ENCODE measurements around the gene DEXI. TPM values are rescaled to one million over a fixed set of nuclear protein-coding genes. Genes with fewer than 3 reads are reported as not detected.

DEXI gene
- total and polyA plus RNA-seq, 3 experiments from 2014 or later: 31.0 to 58.9 (median 31.6) TPM

GRCh38 chr16:10895053-10895946, 47.0 kb downstream of the DEXI start:
- Mint-ChIP-seq H3K9me3 (no peaks in the 10 kb centered on the region), H3K27me3 (no peaks in the 10 kb centered on the region), H3K4me3 (peak overlapping the region in 1 of 7 donors; percentile 3), H3K4me1 (peaks cover 2 to 14% (median 6%) of the 10 kb centered on the region in 3 donors), H3K36me3 (peaks cover 0 to 3% (median 0%) of the 10 kb centered on the region in 3 donors), H3K27ac (no peak overlapping the region)
- peak in 2 of 5 donors; percentile 33 to 51 for DNase-seq
- H3K4me1 ChIP-seq (ENCODE audit: insufficient read depth, low read length): no peaks in the 10 kb centered on the region
- H3K36me3 ChIP-seq (ENCODE audit: insufficient read depth, low read length): no peaks in the 10 kb centered on the region
- H3K9me3 ChIP-seq (ENCODE audit: low read length): no peaks in the 10 kb centered on the region
- ChIA-PET CTCF (interaction anchor here (1.0 kb wide), 1 partner anchor 18 kb away, joined by 3 read pairs; the partner anchor contains the start of gene CIITA), POLR2A (no interaction called here)
- no peak overlapping the region for H3K27ac ChIP-seq (ENCODE audit: low read depth, low read length)
- no peaks in the 10 kb centered on the region for H3K27me3 ChIP-seq (ENCODE audit: insufficient read depth, low read length, poor library complexity, severe bottlenecking)
- no peak overlapping the region for H3K4me3 ChIP-seq (ENCODE audit: low read length)

GRCh38 chr16:10892782-10893318, 49.4 kb downstream of the DEXI start:
- ChIA-PET CTCF (interaction anchor here (0.9 kb wide), 1 partner anchor 26 kb away, joined by 4 read pairs; no protein-coding TSS in a partner anchor), POLR2A (no interaction called here)
- H3K27ac ChIP-seq (ENCODE audit: low read depth, low read length): no peak overlapping the region
- H3K9me3 ChIP-seq (ENCODE audit: low read length): no peaks in the 10 kb centered on the region
- DNase-seq: no peak
- H3K4me1 ChIP-seq (ENCODE audit: insufficient read depth, low read length): no peaks in the 10 kb centered on the region
- peaks cover 0 to 1% (median 0%) of the 10 kb centered on the region in 3 donors for H3K36me3 Mint-ChIP-seq
- H3K4me1 Mint-ChIP-seq: peaks cover 2 to 14% (median 6%) of the 10 kb centered on the region in 3 donors
- H3K4me3 Mint-ChIP-seq: no peak overlapping the region
- H3K27me3 Mint-ChIP-seq: peaks cover 0 to 3% of the 10 kb centered on the region in 2 donors
- H3K4me3 ChIP-seq (ENCODE audit: low read length): no peak overlapping the region
- no peaks in the 10 kb centered on the region for H3K27me3 ChIP-seq (ENCODE audit: insufficient read depth, low read length, poor library complexity, severe bottlenecking)
- H3K27ac Mint-ChIP-seq: no peak overlapping the region
- H3K9me3 Mint-ChIP-seq: no peaks in the 10 kb centered on the region
- no peaks in the 10 kb centered on the region for H3K36me3 ChIP-seq (ENCODE audit: insufficient read depth, low read length)

GRCh38 chr16:10889855-10890254, 52.4 kb downstream of the DEXI start:
- no peak for DNase-seq
- ChIA-PET POLR2A (no interaction called here), CTCF (interaction anchor here (1.0 kb wide), 1 partner anchor 12 kb away, joined by 4 read pairs; no protein-coding TSS in a partner anchor)
- Histone ChIP-seq H3K4me3 (ENCODE audit: low read length) (no peak overlapping the region), H3K36me3 (ENCODE audit: insufficient read depth, low read length) (no peaks in the 10 kb centered on the region), H3K9me3 (ENCODE audit: low read length) (no peaks in the 10 kb centered on the region), H3K27me3 (ENCODE audit: insufficient read depth, low read length, poor library complexity, severe bottlenecking) (no peaks in the 10 kb centered on the region), H3K4me1 (ENCODE audit: insufficient read depth, low read length) (no peaks in the 10 kb centered on the region), H3K27ac (ENCODE audit: low read depth, low read length) (no peak overlapping the region)
- Mint-ChIP-seq H3K4me3 (no peak overlapping the region), H3K27ac (no peak overlapping the region), H3K36me3 (no peaks in the 10 kb centered on the region), H3K27me3 (peaks cover 0 to 3% of the 10 kb centered on the region in 2 donors), H3K4me1 (peaks cover 7 to 18% (median 15%) of the 10 kb centered on the region in 3 donors), H3K9me3 (no peaks in the 10 kb centered on the region)

- H3K27ac Mint-ChIP-seq: no peak overlapping the region
- peaks cover 7 to 18% (median 18%) of the 10 kb centered on the region in 3 donors for H3K4me1 Mint-ChIP-seq
- H3K27me3 Mint-ChIP-seq: peaks cover 1 to 3% of the 10 kb centered on the region in 2 donors
- no peak overlapping the region for H3K4me3 ChIP-seq (ENCODE audit: low read length)
- ChIA-PET POLR2A (no interaction called here), CTCF (interaction anchor here (0.5 kb wide), 1 partner anchor 1411 kb away, joined by 3 read pairs; no protein-coding TSS in a partner anchor)
- no peak overlapping the region for H3K4me3 Mint-ChIP-seq
- no peaks in the 10 kb centered on the region for H3K27me3 ChIP-seq (ENCODE audit: insufficient read depth, low read length, poor library complexity, severe bottlenecking)
- H3K36me3 ChIP-seq (ENCODE audit: insufficient read depth, low read length): no peaks in the 10 kb centered on the region
- no peaks in the 10 kb centered on the region for H3K9me3 Mint-ChIP-seq
- no peaks in the 10 kb centered on the region for H3K36me3 Mint-ChIP-seq
- no peaks in the 10 kb centered on the region for H3K9me3 ChIP-seq (ENCODE audit: low read length)
- DNase-seq: no peak
- no peaks in the 10 kb centered on the region for H3K4me1 ChIP-seq (ENCODE audit: insufficient read depth, low read length)
- no peak overlapping the region for H3K27ac ChIP-seq (ENCODE audit: low read depth, low read length)
These were observed 53.8 kb downstream of the DEXI start for GRCh38 chr16:10888320-10888937.

GRCh38 chr16:10885246-10885645, 57.0 kb downstream of the DEXI start:
- Mint-ChIP-seq H3K36me3 (no peaks in the 10 kb centered on the region), H3K4me3 (no peak overlapping the region), H3K27ac (peak overlapping the region in 1 of 8 donors; percentile 60), H3K9me3 (no peaks in the 10 kb centered on the region), H3K4me1 (peaks cover 22 to 38% (median 38%) of the 10 kb centered on the region in 3 donors), H3K27me3 (peaks cover 1 to 3% of the 10 kb centered on the region in 2 donors)
- DNase-seq: no peak
- Histone ChIP-seq H3K4me3 (ENCODE audit: low read length) (no peak overlapping the region), H3K9me3 (ENCODE audit: low read length) (no peaks in the 10 kb centered on the region), H3K27me3 (ENCODE audit: insufficient read depth, low read length, poor library complexity, severe bottlenecking) (no peaks in the 10 kb centered on the region), H3K27ac (ENCODE audit: low read depth, low read length) (no peak overlapping the region), H3K4me1 (ENCODE audit: insufficient read depth, low read length) (peaks cover 5% of the 10 kb centered on the region), H3K36me3 (ENCODE audit: insufficient read depth, low read length) (no peaks in the 10 kb centered on the region)
- POLR2A ChIA-PET: no interaction called here
- CTCF ChIA-PET: no interaction called here

GRCh38 chr16:10883004-10883403, 59.3 kb downstream of the DEXI start:
- Histone ChIP-seq H3K4me1 (ENCODE audit: insufficient read depth, low read length) (peaks cover 18% of the 10 kb centered on the region), H3K36me3 (ENCODE audit: insufficient read depth, low read length) (no peaks in the 10 kb centered on the region), H3K4me3 (ENCODE audit: low read length) (no peak overlapping the region), H3K27me3 (ENCODE audit: insufficient read depth, low read length, poor library complexity, severe bottlenecking) (no peaks in the 10 kb centered on the region), H3K27ac (ENCODE audit: low read depth, low read length) (no peak overlapping the region), H3K9me3 (ENCODE audit: low read length) (no peaks in the 10 kb centered on the region)
- ChIA-PET POLR2A (no interaction called here), CTCF (no interaction called here)
- DNase-seq: no peak
- Mint-ChIP-seq H3K4me3 (no peak overlapping the region), H3K9me3 (no peaks in the 10 kb centered on the region), H3K27ac (no peak overlapping the region), H3K36me3 (peaks cover 0 to 4% (median 0%) of the 10 kb centered on the region in 3 donors), H3K27me3 (peaks cover 0 to 3% of the 10 kb centered on the region in 2 donors), H3K4me1 (peaks cover 36 to 55% (median 53%) of the 10 kb centered on the region in 3 donors)

GRCh38 chr16:10881479-10882030, 60.7 kb downstream of the DEXI start:
- peaks cover 0 to 4% (median 0%) of the 10 kb centered on the region in 3 donors for H3K36me3 Mint-ChIP-seq
- H3K4me1 ChIP-seq (ENCODE audit: insufficient read depth, low read length): peaks cover 28% of the 10 kb centered on the region
- H3K36me3 ChIP-seq (ENCODE audit: insufficient read depth, low read length): no peaks in the 10 kb centered on the region
- no peaks in the 10 kb centered on the region for H3K27me3 ChIP-seq (ENCODE audit: insufficient read depth, low read length, poor library complexity, severe bottlenecking)
- peak overlapping the region in 6 of 8 donors; percentile 5 to 64 (median 34) for H3K27ac Mint-ChIP-seq
- ChIA-PET POLR2A (no interaction called here), CTCF (no interaction called here)
- H3K4me3 ChIP-seq (ENCODE audit: low read length): no peak overlapping the region
- no peaks in the 10 kb centered on the region for H3K9me3 Mint-ChIP-seq
- H3K27ac ChIP-seq (ENCODE audit: low read depth, low read length): no peak overlapping the region
- H3K9me3 ChIP-seq (ENCODE audit: low read length): no peaks in the 10 kb centered on the region
- peaks cover 51 to 67% (median 66%) of the 10 kb centered on the region in 3 donors for H3K4me1 Mint-ChIP-seq
- peak overlapping the region in 5 of 7 donors; percentile 34 to 84 (median 47) for H3K4me3 Mint-ChIP-seq
- no peak for DNase-seq
- H3K27me3 Mint-ChIP-seq: peaks cover 0 to 10% of the 10 kb centered on the region in 2 donors
